Suprapubic skin (tissue), 3 donors: ENCODE data around the gene GZMH.

Experiments
- CTCF ChIP-seq, 2 donors: fragments of 200-600 bp in 1 of 2; fragments of 450-650 bp in 1 of 2; sonication (generic) in 1 of 2; IDR thresholded peaks; one replicate each; pipeline ENCODE4 v1.5.1; 2016 to 2019; ENCODE audit warnings: antibody characterized with exemption in 2 of 2, mild to moderate bottlenecking in 1 of 2, moderate library complexity in 1 of 2
- POLR2A ChIP-seq, 2 donors: fragments of 450-650 bp; IDR thresholded peaks; one replicate each; pipeline ENCODE4 v1.6.1; 2017; ENCODE audit warnings: antibody characterized with exemption in 2 of 2, mild to moderate bottlenecking in 2 of 2, moderate library complexity in 2 of 2

- TF ChIP-seq CTCF (IDR thresholded peaks at IDR 0.05) = no peak
- no peak for TF ChIP-seq POLR2A (IDR thresholded peaks at IDR 0.05)
Observed at GRCh38 chr14:24607635-24608514, 1.6 kb downstream of the GZMH start.
